Kidney epithelial cell (primary cell): ENCODE measurements around the gene C11orf91. TPM values are rescaled to one million over a fixed set of nuclear protein-coding genes. Genes with fewer than 3 reads are reported as not detected.
"Not testable (repeated sequence)": the region's sequence is repeated elsewhere in the genome, so short reads cannot be mapped to it uniquely, and the experiment has no call there.

Source experiments
- DNase-seq: peaks from one replicate; pipeline ENCODE4 v3.0.0-alpha.2; 2010; ENCODE audit warnings: low read depth
- H3K27me3 ChIP-seq: 2 replicates; pipeline ENCODE4 v1.6.0; 2011; ENCODE audit warnings: low read length; ENCODE audit not compliant: control insufficient read depth, insufficient read depth
- H3K36me3 ChIP-seq: 2 replicates; pipeline ENCODE4 v1.5.1; 2011; ENCODE audit warnings: low read length; ENCODE audit not compliant: control insufficient read depth, insufficient read depth
- H3K4me3 ChIP-seq: 2 replicates; pipeline ENCODE4 v1.5.1; 2011; ENCODE audit warnings: low read depth, mild to moderate bottlenecking, control low read depth, low read length
- total RNA-seq: library from RNA; depleted of rRNA; stranded (reverse); fragments of >200 nt; gene quantifications from 2 replicates; pipeline ENCODE4 v1.2.3, GENCODE V29; 2015
- TF ChIP-seq, protein P1 (sequence below): IDR thresholded peaks from 2 replicates; pipeline ENCODE4 v1.5.1; 2011; ENCODE audit warnings: mild to moderate bottlenecking, moderate library complexity, low read length, control low read depth, inconsistent platforms; ENCODE audit not compliant: insufficient read depth, poor library complexity, severe bottlenecking

Gene C11orf91
- total RNA-seq, 1 donor from 2014 or later: not detected

GRCh38 chr11:33685082-33685481 is 15.5 kb downstream of the C11orf91 start:
- no peak for DNase-seq

DNA sequence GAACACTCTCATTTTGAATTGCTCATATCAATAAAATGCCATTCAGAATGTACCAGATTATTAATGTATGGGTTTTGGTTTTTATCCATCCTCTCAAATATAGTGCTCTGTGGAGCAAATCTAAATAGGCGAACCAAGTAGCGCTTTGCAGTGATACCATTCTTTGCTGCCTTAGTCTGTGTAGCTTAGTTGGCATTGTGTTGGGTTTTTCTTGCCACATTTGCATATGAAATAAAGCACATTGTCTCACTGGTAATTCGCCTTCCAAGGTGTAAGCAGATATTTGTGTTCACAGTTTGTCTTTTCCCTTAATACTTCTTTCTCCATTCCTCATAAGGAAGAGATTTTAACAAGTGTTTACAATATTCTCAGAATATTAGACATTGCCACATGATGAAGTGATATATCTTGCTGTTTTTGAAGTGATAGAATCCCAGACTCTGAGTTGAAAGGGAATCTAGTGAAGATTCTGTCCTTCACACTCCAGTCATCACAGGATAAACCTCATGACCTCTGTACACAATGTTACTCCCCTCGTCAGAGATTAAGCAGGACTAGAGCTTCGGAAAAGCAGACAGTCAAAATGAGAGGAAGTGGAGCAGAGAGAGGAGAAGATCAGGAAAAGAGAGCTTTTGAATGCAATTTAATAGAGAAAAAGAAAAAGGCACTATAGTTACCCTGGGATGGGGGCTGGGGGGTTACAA is 16.5 kb downstream of the C11orf91 start:
- H3K36me3 ChIP-seq: no peaks in the 10 kb centered on the region
- no peaks in the 10 kb centered on the region for H3K27me3 ChIP-seq
- TF ChIP-seq, protein P1, sequence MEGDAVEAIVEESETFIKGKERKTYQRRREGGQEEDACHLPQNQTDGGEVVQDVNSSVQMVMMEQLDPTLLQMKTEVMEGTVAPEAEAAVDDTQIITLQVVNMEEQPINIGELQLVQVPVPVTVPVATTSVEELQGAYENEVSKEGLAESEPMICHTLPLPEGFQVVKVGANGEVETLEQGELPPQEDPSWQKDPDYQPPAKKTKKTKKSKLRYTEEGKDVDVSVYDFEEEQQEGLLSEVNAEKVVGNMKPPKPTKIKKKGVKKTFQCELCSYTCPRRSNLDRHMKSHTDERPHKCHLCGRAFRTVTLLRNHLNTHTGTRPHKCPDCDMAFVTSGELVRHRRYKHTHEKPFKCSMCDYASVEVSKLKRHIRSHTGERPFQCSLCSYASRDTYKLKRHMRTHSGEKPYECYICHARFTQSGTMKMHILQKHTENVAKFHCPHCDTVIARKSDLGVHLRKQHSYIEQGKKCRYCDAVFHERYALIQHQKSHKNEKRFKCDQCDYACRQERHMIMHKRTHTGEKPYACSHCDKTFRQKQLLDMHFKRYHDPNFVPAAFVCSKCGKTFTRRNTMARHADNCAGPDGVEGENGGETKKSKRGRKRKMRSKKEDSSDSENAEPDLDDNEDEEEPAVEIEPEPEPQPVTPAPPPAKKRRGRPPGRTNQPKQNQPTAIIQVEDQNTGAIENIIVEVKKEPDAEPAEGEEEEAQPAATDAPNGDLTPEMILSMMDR: no peak
- no peak overlapping the region for H3K4me3 ChIP-seq
- DNase-seq: no peak

More at GRCh38 chr11:33685082-33685481, 15.5 kb downstream of the C11orf91 start:
- TF ChIP-seq, protein P1: no peak
- H3K27me3 ChIP-seq: no peaks in the 10 kb centered on the region
- H3K4me3 ChIP-seq: no peak overlapping the region
- H3K36me3 ChIP-seq: no peaks in the 10 kb centered on the region

DNA sequence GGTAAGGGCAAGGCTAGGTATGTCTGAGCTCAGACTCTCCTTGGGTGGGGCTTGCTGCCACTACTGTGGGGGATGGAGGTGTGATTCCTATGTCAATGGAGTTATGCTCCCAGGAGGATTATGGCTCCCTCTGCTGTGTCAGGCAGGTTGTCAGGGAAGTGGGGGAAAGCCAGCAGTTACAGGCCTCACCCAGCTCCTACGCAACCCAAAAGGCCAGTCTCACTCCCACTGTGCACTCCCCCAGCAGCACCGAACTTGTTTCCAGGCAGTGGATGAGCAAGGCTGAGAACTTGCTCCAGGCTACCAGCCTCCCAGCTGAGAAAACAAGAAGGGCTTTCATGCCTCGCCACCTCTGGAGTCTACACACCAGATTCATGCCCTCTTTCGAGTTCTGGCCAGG is 18.2 kb downstream of the C11orf91 start:
- no peaks in the 10 kb centered on the region for H3K36me3 ChIP-seq
- H3K4me3 ChIP-seq: no peak overlapping the region
- TF ChIP-seq, protein P1: peak; percentile 11
- DNase-seq: no peak
- H3K27me3 ChIP-seq: no peaks in the 10 kb centered on the region

DNA sequence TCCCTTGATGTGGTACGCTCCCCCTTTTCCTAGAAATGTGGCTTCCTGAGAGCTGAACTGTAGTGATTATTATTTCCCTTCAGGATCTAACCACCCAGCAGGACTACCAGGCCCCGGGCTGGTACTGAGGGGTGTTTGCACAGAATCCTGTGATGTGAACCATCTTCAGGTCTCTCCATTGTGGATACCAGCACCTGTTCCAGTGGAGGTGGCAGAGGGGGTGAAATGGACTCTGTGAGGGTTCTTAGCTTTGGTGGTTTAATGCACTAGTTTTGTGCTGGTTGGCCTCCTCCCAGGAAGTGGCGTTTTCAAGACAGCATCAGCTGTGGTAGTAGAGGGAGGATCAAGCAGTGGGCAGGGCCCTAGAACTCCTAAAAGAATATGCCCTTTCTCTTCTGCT is 18.6 kb downstream of the C11orf91 start:
- Histone ChIP-seq H3K4me3 (no peak overlapping the region), H3K36me3 (no peaks in the 10 kb centered on the region)

GRCh38 chr11:33678616-33679015 is 22.0 kb downstream of the C11orf91 start:
- H3K36me3 ChIP-seq, H3K4me3 ChIP-seq, H3K27me3 ChIP-seq, DNase-seq: not testable (repeated sequence)

More for the DNA sequence above, 18.6 kb downstream of the C11orf91 start:
- no peaks in the 10 kb centered on the region for H3K27me3 ChIP-seq
- no peak for DNase-seq
- TF ChIP-seq, protein P1: no peak

DNA sequence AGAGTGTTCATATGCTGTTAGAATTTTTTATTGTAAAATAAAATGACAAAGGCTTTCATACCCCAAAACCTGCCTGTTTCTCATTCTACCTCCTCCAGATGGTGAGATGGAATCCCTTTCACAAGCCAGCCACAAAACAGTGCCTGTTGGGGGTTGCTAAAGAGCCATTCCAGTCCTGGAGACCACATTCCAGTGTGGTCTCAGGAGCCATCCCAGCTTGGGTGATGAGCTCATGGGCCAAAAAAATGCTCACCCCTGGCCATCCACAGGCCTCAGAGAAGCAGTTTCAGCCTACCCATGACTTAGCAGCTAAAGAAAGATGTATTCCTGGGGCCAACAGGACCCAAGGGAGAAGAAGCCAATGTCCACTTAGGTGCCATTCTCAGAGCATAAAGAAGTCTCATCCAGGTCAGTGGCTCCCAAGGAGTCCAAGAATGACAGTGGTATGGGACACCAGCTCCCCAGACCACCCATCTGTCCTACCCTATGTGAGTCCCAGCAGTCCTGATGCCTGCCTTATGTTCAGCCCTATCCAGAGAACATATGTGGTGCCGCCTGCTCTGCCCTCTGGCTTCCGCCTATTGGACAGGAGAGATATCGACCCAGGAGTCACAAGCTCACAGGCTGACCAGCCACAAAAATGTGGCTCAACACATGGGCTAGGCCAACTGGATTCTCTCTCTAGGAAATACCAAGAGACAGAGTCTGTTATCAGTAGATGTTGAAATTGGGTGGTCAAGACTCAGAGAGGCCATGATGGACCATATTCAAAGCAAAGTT is 26.4 kb downstream of the C11orf91 start:
- DNase-seq: no peak
- Histone ChIP-seq H3K36me3 (no peaks in the 10 kb centered on the region), H3K4me3 (no peak overlapping the region), H3K27me3 (no peaks in the 10 kb centered on the region)
- TF ChIP-seq, protein P1: no peak
